HG03439 (cell line): ENCODE measurements around the gene TMEM272.

Source experiments
- ATAC-seq: cut with Tn5 transposase; IDR thresholded peaks from one replicate; pipeline ENCODE4 v1.9.1; 2021; ENCODE audit warnings: mild to moderate bottlenecking, moderate library complexity; ENCODE audit not compliant: unreplicated experiment

The TMEM272 gene

DNA sequence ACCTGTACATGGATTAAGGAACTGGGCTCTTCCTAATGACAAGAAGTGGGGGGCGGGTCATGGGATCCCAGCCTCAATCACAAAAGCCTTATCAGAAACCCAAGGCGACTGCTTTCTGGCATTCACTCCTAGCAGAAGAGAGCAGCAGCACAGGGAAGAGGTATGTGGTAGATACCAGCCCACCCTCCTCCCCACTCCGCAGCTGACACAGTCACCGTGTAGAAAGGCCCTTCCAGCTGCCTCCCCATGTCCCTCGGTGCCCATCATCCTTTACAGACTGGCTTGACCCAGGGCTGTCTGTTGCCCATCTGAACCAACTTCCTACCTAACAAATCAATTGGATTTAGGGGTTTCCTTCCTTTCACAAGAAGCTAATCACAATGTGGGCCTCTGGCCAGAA lies 37.9 kb downstream of the TMEM272 start:
- ATAC-seq, result no peak

DNA sequence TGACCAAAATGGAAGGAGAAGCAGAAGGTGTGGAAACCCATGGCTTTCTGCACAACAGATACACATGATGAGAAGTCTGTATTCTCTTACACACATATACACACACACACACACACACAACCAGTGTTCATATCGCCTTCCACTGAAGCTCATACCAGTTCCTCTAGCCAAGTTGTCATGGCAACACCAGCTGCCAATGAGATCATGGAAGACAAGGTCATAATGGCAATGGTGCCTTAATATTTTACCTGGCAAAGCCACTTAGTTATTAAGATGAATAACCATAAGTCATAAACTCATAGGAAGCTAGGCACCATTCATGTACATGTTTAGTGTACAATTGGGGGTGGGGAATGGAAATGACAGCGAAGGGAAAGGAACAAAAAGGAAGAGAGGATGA lies 38.4 kb downstream of the TMEM272 start:
- no peak for ATAC-seq

DNA sequence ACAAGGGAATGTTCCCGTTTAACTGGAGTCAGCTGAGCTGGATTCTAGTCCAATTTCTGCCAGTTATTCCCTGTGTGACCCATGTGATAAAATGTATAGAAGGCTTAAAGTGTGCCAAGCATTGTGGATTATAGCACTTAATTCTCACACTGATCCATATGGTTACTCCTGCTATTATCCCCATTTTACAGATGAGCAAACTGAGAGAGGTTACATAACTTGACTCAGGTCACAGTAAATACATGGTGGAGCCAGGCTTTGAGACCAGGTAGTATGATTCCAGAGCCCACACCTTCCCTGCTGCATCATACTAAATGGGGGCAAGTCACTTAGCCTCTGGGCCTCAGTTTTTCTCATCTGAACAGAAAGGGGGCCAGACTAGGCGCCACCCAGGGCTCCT lies 39.1 kb downstream of the TMEM272 start:
- ATAC-seq, result no peak

DNA sequence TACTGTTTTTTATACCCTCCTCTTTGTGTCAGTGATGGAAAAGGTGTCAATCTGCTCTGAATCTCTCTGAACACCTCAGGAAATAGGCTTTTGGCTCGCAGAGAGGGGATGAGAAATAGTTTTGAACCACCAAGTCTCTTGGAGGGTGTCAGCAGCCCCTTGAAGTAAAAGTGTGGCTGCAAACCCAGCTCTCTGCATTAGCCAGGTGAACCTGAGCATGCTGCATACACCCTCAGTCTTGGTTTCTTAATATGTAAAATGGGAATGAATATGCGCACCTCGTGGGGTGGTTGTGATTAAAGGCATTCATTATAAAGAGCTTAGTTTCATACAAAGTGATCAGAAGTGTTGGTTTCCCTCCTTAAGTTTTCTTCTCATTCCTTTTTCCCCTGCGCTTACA lies 39.7 kb downstream of the TMEM272 start:
- no peak for ATAC-seq

DNA sequence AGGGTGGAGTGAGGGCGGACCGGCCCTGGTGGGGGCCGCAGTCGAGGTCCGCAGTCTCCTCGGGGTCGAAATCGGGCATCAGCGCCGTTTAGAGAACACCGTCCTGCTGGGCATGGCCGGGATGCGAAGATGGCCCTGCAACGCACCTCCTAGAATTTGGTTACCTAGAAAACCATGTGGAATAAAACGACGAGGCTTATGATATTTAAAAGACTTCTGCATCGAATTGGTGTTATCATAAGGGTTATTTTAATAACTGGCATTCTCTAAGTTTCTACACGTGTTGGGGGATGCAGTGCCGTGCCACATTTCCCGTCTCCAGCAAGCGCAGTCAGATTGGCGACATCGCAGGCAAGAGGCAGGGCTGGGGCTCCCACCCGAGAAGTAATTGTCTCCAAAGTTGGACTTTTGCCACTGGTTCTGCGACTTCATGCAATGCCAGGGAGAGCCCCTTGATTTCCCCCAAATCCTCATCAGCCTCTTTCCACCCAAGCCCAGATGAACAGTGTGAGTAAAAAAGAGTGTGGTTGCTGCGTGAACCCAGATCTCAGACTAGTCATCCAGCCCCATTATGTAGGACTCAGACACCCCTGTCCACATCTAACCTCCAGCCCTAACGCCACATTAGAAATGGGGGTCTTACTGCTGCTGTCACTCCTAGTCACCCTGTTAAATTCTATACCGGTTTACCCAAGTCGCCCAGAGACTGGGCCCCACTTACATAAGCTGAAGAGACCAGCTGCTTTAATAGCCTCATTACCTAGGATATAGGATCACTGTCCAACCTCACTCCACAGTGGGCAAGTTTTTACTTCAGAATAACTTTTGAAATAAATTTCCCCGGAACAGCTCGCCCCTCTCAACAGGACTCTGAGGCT lies 40.4 kb downstream of the TMEM272 start:
- ATAC-seq, result no peak

DNA sequence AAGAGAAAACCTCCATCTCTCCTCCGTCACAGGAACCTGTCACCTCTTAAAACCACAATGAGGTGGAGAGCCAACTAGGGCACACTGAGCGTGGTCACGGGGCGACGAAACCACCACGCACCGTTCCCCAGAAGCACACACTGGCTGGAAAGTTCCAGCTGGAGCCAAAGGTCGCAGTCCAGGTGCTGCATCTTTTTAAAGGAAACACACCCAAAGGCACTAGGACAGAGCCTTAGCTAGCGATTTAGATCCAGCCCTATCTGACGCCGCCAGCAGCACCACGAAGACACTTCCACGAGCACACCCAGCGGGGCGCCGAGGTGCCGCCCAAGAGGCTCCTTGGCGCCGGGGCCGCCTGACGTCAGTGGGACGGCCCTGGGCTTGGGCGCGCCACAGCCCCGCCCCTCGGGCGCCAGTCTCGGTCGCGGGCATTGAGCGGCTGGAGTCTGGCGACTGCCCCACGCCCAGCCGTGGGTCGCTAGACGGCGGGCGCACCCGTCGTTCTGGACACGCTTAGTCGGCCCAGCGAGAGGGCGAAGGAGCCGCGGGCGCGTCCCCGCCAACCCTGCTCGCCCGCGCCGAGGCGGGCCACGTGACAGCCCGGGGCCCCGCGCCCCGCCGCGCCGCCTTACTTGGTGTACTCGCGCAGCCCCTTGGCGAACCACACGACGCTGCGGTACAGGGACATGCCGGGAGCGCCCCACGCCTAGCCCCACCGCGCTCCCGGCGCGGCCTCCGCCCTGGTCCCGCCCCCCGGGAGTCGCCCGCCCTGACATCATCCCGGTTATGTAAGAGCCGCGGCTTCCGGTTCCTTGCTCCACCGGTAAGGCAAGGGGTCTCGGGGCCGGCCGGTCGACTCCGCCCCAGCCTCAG lies 41.3 kb downstream of the TMEM272 start, which contains the start of gene DHRS12:
Gene DHRS12 (minus strand): TSS at position 742 of the 873 bp plus-strand sequence. CDS start 4,504 bp downstream, outside the sequence.
- peak; percentile 88 for ATAC-seq

DNA sequence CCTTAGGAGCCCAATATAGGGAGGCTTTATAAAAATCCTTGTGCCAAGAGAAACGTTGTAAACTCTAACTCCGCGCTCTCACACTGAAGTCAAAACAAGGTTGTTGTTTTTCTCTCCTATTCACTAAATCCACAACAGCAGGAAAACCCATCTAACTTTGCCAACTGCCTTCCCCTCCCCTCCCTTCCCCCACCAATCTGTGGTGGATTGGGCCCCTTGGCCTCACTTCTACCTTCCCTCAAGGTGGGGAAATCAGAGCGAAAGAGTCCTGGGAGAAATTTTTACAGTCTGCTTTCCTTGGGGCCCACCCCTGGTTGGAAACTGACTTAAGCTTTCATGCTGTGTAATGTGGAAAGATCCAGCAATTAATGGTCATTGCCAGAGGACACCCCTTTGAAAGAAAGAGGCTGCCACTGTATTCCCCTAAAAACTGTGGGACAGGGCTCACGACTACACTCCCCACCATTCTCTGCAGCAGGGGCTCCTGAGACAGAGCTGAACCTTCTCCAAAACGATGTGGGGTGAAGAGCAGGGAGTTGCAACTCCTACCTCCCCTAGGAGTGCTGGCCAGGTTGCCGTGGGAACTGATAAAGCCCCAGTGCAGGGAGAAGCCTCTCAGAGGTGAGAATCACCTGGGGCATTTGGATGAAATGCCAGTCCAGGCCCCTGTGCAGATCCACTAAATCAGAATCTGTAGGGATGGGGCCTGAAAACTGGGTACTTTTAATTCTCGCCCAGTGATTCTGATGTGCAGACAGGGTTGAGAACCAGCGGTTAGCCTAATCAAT lies 42.2 kb downstream of the TMEM272 start:
- no peak for ATAC-seq

DNA sequence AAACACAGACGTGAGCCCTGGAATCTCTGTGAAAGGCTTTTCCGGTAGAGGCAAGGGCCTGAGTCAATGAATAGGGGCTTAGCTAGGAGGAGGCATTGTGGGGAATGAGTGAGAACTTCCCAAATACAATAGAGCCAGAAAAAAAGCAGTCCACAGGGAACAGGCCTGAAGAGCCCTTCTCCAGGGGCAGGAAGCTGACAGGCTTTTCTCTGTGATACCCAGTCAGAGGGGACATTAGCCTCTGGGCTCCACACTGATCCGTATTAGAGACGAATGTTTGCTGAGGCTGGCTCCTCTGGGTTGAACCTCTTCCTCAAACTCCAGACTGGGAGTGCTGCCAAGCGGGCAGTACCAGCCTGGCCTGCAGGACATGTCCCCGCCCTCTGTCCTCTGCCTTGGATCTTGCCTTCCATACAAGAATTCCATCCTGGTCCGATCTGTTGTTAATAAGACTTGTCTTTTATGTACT lies 43.3 kb downstream of the TMEM272 start:
- no peak for ATAC-seq

DNA sequence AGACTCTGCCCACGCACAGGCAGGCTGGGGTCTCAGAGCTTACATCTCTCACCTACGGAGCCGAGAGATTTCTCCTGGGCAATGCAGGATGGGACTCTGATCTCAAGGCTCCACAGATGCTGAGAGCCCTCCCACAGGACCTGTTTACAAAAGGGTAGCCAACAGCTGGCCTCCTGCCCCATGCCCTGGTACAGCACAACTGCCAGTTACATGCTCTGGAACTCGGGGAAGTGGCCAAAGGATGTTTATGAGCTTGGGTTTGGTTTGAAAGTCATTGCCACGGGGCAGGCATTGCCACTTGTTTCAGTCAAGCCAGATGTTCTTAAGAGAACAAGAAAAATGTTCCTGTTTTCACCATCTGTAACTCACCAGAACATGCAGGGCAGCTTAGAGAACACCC lies 44.5 kb downstream of the TMEM272 start:
- ATAC-seq, result no peak

DNA sequence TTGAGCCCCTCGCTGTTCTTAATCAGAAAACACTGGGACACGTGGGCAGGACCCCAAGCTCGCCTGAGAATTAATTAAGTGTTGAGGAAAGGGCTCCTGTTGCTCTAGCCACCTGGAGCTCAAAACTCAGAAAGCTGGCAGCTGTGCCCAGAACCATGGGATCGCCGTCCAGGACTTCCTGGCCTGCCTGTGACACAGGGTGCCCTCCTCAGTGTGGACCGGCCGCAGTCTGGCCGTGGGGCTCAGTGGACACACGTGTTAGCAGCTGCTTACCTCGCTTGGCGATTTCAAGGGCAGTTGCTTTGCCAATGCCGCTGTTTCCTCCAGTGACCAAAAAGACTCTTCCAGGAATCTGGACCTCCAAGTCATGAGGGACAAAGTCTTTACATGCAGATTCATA lies 45.7 kb downstream of the TMEM272 start:
- ATAC-seq, result no peak

DNA sequence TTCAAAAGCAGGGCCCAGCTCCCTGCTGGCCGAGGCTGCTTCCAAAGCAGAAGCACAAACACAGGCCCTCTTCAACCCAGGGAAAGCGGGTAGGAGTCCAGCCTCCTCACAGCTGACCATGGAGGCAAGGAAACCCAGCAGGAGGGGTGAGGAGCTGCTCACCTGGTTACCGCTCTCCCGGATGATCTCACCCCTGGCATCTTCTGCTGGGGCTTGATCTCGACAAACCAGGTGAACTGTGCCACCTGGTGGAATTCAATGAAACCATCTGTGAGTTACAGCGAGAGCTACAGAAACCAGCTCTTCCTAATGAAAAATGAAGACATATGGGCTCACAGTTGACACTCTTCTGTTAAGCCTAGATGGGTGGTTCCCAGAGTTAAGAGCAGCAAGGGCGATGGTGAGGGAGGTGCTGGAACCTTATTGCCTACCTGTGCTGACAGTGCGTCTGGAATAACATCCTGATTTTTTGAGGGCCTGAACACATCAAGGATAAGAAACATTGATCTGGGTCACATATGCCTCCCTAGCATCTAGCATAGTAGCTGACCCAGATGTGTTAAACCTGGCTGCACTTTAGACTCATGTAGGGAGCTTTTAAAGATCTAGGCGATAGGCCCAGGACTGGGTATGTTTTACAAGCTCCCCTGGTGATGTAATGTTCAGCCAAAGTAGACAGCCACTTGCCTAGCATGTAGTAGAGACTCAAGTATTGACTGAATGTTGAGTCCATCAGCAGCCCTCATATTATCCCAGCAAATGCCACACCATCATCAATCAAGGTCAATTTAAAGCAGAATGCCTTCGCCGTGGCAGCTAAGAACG lies 47.1 kb downstream of the TMEM272 start:
- peak; percentile 55 for ATAC-seq

DNA sequence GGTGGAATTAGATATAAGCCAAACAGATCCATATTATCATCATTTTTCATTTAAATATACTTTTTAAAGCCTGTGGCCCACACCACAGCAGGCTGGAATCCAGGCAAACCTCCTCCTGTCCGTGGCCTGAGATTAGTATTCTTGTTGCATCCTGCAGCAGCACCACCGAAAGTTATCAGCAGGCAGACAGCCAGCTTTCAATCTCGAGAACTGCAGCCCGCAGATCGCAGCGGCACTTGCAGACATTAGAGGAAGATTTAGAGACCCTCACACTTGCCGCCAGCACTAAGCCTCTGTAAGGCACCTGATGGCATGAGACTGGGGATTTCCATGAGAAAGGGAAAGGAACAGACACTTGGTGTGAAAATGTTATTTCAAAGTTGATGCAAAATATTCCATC lies 48.4 kb downstream of the TMEM272 start:
- ATAC-seq, result no peak

DNA sequence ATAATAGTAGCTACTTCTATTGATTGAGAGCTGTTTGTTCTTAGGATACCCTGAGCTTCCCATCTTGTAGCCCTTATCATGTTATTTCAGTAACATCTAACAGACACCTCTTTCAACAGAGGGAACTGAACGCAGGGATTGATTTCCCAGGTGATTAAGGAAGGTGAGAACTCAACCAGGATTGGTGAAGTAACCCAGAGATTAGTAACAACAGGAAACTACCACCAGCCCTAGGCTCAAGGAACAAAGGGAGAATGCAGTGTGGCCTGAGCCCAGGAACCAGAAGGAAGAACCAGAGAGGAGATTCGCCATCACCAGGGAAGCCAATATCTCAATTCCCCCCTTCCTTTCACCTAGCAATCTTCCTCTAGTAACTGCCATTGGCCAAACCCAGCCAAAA lies 49.6 kb downstream of the TMEM272 start:
- no peak for ATAC-seq

DNA sequence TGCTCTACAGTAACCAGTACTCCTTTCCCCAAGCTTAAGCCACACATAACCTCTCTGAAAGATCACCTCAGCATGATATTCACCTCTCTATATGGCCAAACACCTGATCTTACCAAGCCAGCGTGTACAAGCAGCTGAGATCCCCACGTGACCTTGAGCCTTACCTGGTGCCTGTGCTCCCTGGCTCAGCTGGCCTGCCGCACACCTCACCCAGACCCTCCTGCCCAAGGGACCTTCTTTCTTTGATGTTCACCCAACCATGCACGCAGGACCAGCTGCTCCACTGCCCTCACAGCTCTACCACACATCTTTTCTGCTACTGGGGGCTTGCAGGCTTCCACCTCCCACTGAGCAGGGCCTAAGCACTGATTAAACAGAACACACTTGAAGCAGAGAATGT lies 50.0 kb downstream of the TMEM272 start:
- no peak for ATAC-seq

DNA sequence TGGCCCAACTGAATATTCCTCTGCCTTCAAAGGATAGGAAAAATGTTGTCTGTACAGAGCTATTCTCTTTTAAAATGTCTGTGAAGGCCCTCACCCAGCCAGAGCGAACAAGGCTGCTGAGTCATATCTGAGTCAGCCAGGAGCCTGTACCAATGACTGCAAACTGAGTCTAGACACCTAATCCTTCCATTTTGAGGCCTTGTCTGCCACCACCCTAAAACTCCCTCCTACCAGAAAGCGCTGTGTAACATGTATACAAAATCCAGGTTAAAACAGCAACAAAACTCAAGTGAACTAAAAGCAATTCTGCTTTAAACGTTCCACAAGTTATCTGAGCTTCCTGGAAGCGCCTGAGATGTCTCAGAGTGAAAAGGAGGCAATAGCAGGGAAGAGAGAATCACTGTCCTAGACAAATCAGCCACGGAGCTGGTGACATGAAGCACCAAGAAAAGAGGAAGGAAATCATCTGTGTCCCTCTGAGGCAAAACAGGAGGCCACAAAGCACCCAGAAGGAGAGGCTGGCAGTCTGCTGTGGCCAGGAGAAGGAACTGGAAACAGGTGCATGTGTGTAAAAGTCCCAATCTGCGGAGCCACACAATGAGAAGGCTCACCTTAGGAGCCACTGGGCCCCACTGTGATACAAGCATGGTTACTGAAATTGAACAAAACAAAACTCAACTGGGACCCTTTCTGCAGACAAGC lies 51.3 kb downstream of the TMEM272 start:
- ATAC-seq, result no peak

DNA sequence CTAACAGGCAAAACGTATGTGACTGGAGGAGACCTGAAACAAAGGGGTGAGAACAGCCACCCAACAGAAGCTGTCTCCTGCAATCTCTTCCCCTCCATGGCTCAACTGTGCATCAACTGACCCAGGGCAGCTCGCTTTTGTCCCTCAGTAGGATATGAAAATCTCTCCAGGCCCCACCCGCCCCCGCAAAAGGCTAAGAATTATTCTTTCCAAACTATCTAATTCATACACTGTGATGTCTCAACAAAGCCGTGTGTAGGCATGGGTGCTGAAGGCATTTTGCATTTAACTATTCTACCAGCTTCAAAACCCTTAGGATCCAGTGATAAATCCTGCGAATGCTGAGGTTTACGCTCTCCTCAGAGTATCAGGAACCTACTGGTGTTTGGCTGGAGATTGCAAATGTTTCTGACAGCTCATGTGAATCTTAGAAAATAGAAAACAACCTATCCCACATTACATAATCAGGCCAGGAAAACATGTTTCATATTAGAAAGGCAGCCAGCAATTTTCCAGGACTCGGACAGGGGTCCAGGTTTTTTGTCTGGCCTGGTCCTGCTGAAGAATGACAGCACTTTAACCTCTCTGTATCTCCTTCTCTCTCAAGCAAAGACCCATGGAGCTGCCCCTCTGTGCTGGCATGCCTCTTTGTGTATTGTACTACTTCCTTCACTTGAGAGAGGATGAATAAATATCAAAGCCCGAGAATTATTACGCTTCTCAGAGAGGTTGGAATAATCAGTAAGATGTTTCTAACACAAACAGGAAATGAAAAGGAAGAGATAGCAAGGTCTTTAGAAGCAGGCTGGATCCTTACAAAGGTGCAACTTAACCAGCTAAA lies 58.3 kb downstream of the TMEM272 start:
- ATAC-seq, result no peak

DNA sequence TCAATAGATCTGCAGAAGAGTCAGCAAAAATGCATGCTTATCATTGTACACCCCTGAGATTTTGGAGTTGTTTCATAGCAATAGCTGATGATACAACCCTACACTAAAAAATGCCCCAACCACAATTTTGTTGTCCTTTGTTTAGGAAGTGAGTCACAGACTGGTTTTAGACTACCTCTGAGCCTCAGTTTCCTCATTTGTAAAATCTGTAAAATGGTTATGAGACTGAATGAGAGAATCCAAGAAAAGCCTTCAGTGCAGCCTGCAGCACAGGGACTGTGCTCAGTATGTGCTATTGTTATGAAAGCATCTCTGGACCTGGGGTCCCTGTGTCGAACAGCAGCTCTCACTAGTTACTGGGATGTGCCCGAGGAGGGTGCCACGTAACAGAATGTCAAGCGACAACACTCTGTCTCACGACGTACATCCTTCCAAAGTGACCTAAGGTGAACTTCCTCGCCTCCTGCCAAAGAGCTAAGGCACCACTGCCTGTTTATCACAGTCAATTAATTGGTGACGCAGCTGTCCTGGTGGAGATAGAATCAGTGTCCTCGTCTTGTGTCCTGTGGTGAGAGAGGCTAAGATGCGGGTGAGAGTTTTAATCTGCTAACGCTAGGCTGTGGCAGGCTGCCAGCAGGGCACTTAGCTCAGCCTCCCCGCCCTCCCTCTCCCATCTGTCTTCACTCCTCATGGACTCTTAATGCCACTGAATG lies 59.1 kb downstream of the TMEM272 start:
- ATAC-seq, result no peak

DNA sequence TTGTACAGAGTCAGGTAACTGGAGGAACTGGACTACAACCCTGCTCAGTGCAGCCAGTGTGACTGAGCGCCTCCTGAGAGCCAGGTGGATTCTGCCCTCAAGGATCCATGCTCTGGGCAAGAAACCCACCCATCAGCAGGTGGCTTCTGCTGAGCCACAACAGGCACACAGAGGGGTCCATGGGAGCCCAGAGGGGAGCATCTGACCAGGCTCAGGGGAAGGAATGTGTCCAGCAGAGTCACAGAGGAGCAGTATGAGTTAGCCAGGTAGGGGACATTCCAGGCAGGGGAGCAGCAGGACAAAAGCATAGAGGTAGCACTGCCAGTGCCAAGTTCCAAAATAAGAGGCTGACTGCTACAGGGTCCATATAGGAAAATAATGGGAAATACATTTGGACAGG lies 60.9 kb downstream of the TMEM272 start:
- no peak for ATAC-seq
